Prostate gland (tissue), 2 donors: ENCODE data around the gene RET. TPM values are rescaled to one million over a fixed set of nuclear protein-coding genes. Genes with fewer than 3 reads are reported as not detected.
"Not testable (repeated sequence)": the region's sequence is repeated elsewhere in the genome, so short reads cannot be mapped to it uniquely, and the experiment has no call there.

Source experiments
- DNase-seq: peaks from one replicate; pipeline ENCODE4 v3.0.0-alpha.2; 2019; ENCODE audit warnings: low spot score
- H3K27ac ChIP-seq, 2 donors: fragments of 200-600 bp; sonication (generic); 2 replicates each; pipeline ENCODE4 v1.5.1; 2017 to 2019
- H3K27me3 ChIP-seq: fragments of 200-600 bp; sonication (generic); replicated peaks from 2 replicates; pipeline ENCODE4 v1.5.1; 2019; ENCODE audit not compliant: insufficient read depth
- H3K36me3 ChIP-seq, 2 donors: fragments of 200-600 bp; sonication (generic); 1 replicate in 1 of 2; 2 replicates in 1 of 2; pipeline versions ENCODE4 v1.5.1 to v1.8.1; 2017 to 2019
- H3K4me1 ChIP-seq: fragments of 200-600 bp; sonication (generic); replicated peaks from 2 replicates; pipeline ENCODE4 v1.5.1; 2019
- H3K4me3 ChIP-seq, 2 donors: fragments of 200-600 bp; sonication (generic); 2 replicates each; pipeline ENCODE4 v1.5.1; 2017 to 2019
- H3K9me3 ChIP-seq: fragments of 200-600 bp; sonication (generic); 2 replicates; pipeline ENCODE4 v1.5.1; 2017
- CTCF ChIP-seq, 4 experiments: fragments of 200-600 bp in 2 of 4; fragments of 450-650 bp in 2 of 4; sonication (generic) in 2 of 4; IDR thresholded peaks; 1 replicate in 3 of 4; 2 replicates in 1 of 4; pipeline ENCODE4 v1.5.1; 2016 to 2019; ENCODE audit warnings: antibody characterized with exemption in 4 of 4, mild to moderate bottlenecking in 2 of 4, moderate library complexity in 2 of 4
- POLR2A ChIP-seq: fragments of 450-650 bp; IDR thresholded peaks from one replicate; pipeline ENCODE4 v1.6.1; 2016; ENCODE audit warnings: antibody characterized with exemption, mild to moderate bottlenecking
- POLR2AphosphoS5 ChIP-seq: sonication (generic); formaldehyde crosslinking; IDR thresholded peaks from one replicate; pipeline ENCODE4 v1.6.1; 2017; ENCODE audit warnings: antibody characterized with exemption
- WGBS: methylation state at CpG from one replicate; pipeline ENCODE4 v1.1.5; 2018; 5-methylcytosine and 5-hydroxymethylcytosine counted together
- intact Hi-C: fragments of 100-400 bp; cut with DNase I; formaldehyde crosslinking; loops from one replicate; pipeline ENCODE4 v1.14.2; 2022
- total RNA-seq, 2 donors: library from RNA; depleted of rRNA; stranded (reverse); fragments of >200 nt; gene quantifications; one replicate each; pipeline ENCODE4 v1.1.0, GENCODE V29; 2016

Gene RET
- total RNA-seq, 2 donors from 2014 or later, result 3.6 to 8.7 TPM

DNA sequence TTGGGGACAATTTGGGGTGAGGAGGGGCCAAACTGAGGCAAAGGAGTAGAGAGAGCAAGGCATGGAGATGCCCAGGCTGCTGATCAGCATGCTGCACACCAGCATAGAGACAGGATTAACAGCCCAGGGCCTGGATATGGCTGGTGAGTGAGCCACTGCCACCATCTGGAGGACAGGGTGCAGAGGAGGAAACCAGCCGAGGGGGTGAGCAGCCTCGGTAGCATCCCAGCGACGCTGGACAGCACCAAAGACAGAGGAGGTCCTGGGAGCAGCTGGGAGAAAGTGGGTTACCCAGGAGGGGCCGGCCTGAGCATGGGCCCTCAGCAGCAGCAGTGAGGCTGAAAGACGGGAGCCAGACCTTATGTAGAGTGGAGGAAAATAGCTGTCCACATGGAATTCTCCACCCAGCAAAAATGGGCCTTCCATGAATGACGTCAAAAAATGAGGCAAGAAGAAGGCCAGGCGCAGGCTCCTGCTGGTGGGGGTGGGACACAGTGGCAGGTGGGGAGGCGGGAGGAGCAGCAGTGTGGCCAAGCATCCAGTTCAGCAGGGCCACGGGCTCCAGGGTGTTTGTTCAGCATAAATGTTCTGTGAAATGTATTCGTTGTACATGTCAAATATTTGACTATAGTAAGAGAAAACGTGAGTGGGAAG lies 16.7 kb downstream of the RET start:
- no peak overlapping the region for H3K4me3 ChIP-seq
- H3K4me1 ChIP-seq, result no peaks in the 10 kb centered on the region
- WGBS, result 30% methylated on average over 12 of the region's 12 CpGs
- intact Hi-C loops, result no loop called here
- no peaks in the 10 kb centered on the region for H3K9me3 ChIP-seq
- H3K27me3 ChIP-seq, result no peaks in the 10 kb centered on the region
- no peak overlapping the region for H3K27ac ChIP-seq
- TF ChIP-seq POLR2A, result no peak
- no peak for TF ChIP-seq POLR2AphosphoS5
- peak in 2 of 4 experiments; percentile 5 to 29 for TF ChIP-seq CTCF (IDR thresholded peaks at IDR 0.05)
- no peaks in the 10 kb centered on the region for H3K36me3 ChIP-seq
- peak; percentile 25 for DNase-seq

DNA sequence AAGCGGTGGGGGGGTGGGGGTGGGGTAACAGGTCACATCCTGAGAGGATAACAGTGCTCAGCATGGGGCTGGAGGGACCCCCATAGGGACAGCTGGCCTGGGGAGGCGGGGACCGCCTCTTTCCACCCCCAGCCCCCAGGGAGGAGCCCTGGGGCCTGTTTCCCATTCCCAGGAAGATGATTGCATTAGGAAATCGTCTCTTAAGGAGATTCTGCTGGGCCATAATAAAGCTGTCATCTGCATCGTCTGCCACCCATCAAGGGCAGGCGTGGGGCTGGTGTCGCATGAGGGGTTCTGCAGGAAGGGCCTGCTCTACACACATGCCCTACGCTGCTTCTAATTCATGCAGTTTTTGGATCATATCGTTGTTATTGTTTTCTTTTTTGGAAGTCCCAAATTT lies 17.2 kb downstream of the RET start:
- Histone ChIP-seq H3K27me3 (no peaks in the 10 kb centered on the region), H3K36me3 (no peaks in the 10 kb centered on the region), H3K9me3 (no peaks in the 10 kb centered on the region), H3K4me1 (no peaks in the 10 kb centered on the region), H3K27ac (no peak overlapping the region), H3K4me3 (no peak overlapping the region)
- 67% methylated on average over 9 of the region's 9 CpGs for WGBS
- TF ChIP-seq POLR2AphosphoS5 (no peak), CTCF (IDR thresholded peaks at IDR 0.05) (no peak), POLR2A (no peak)
- DNase-seq, result no peak
- intact Hi-C loops, result no loop called here

- H3K36me3 ChIP-seq, H3K27ac ChIP-seq, H3K4me1 ChIP-seq, H3K27me3 ChIP-seq, H3K4me3 ChIP-seq, DNase-seq, intact Hi-C loops, H3K9me3 ChIP-seq: not testable (repeated sequence)
- WGBS, result 81% methylated on average over 6 of the region's 6 CpGs
These were observed 22.5 kb downstream of the RET start for GRCh38 chr10:43099339-43099738.

- H3K27me3 ChIP-seq, result no peaks in the 10 kb centered on the region
- no peak for TF ChIP-seq POLR2A
- no peak for TF ChIP-seq CTCF (IDR thresholded peaks at IDR 0.05)
- TF ChIP-seq POLR2AphosphoS5, result no peak
- intact Hi-C loops, result no loop called here
- 56% methylated on average over 4 of the region's 4 CpGs for WGBS
- no peaks in the 10 kb centered on the region for H3K4me1 ChIP-seq
- no peak overlapping the region for H3K4me3 ChIP-seq
- no peak for DNase-seq
- no peaks in the 10 kb centered on the region for H3K9me3 ChIP-seq
- H3K27ac ChIP-seq, result no peak overlapping the region
- H3K36me3 ChIP-seq, result no peaks in the 10 kb centered on the region
These were observed 23.1 kb downstream of the RET start for GRCh38 chr10:43099928-43100327.

DNA sequence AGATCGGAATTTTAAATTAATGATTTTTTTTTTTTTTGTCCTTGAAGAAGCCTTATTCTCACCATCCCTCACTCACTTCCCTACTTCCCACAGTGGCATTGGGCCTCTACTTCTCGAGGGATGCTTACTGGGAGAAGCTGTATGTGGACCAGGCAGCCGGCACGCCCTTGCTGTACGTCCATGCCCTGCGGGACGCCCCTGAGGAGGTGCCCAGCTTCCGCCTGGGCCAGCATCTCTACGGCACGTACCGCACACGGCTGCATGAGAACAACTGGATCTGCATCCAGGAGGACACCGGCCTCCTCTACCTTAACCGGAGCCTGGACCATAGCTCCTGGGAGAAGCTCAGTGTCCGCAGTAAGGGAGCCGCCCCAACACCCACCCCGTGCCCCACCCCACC lies 23.5 kb downstream of the RET start:
- TF ChIP-seq CTCF (IDR thresholded peaks at IDR 0.05), result no peak
- no peak for TF ChIP-seq POLR2A
- no peak for TF ChIP-seq POLR2AphosphoS5
- Histone ChIP-seq H3K27me3 (no peaks in the 10 kb centered on the region), H3K4me1 (no peaks in the 10 kb centered on the region), H3K36me3 (no peaks in the 10 kb centered on the region), H3K27ac (no peak overlapping the region), H3K4me3 (no peak overlapping the region), H3K9me3 (no peaks in the 10 kb centered on the region)
- intact Hi-C loops, result no loop called here
- DNase-seq, result no peak
- WGBS, result 89% methylated on average over 17 of the region's 17 CpGs
